Measurements from ENCODE around the gene ZNF423.

GRCh38 chr16:49487746-49488145 is 368.2 kb downstream of the ZNF423 start:
- TF ChIP-seq ZNF274 (IDR thresholded peaks at IDR 0.05; ENCODE audit: low read depth, low read length) (no peak), YY1 (IDR thresholded peaks at IDR 0.05; ENCODE audit: insufficient read depth, insufficient read length) (no peak)
